HG02642 (cell line): ENCODE measurements around the gene CCNJL.
A peak's percentile ranks its signal among the peaks of the same experiment; 100 is the strongest.

ENCODE experiments used
- ATAC-seq: cut with Tn5 transposase; IDR thresholded peaks from one replicate; pipeline ENCODE4 v1.9.1; 2021; ENCODE audit warnings: mild to moderate bottlenecking; ENCODE audit not compliant: unreplicated experiment, poor library complexity

Gene CCNJL

GRCh38 chr5:160235731-160236130 is 76.6 kb downstream of the CCNJL start:
- no peak for ATAC-seq

- no peak for ATAC-seq
Measured at GRCh38 chr5:160233215-160233614, 79.1 kb downstream of the CCNJL start.

GRCh38 chr5:160231783-160232342 is 80.5 kb downstream of the CCNJL start:
- ATAC-seq, result peak; percentile 42

- ATAC-seq, result peak; percentile 59
Measured at GRCh38 chr5:160230686-160231527, 81.5 kb downstream of the CCNJL start.

- no peak for ATAC-seq
Measured at GRCh38 chr5:160229190-160229742, 83.1 kb downstream of the CCNJL start, which contains the start of gene FABP6. Gene FABP6, plus strand, starts transcription at chr5:160229506. Its CDS starts 52 bp downstream, at chr5:160229558.

GRCh38 chr5:160227012-160227411 is 85.4 kb downstream of the CCNJL start:
- ATAC-seq, result no peak

GRCh38 chr5:160221082-160221481 is 91.3 kb downstream of the CCNJL start:
- peak; percentile 77 for ATAC-seq

GRCh38 chr5:160219356-160219755 is 93.0 kb downstream of the CCNJL start:
- ATAC-seq, result no peak

- ATAC-seq, result peak; percentile 47
Measured at GRCh38 chr5:160213537-160213936, 98.8 kb downstream of the CCNJL start.

GRCh38 chr5:160211352-160211751 is 101.0 kb downstream of the CCNJL start:
- no peak for ATAC-seq

GRCh38 chr5:160210606-160211005 is 101.8 kb downstream of the CCNJL start:
- ATAC-seq, result no peak

GRCh38 chr5:160209917-160210316 is 102.4 kb downstream of the CCNJL start:
- ATAC-seq, result no peak

- no peak for ATAC-seq
Measured at GRCh38 chr5:160207061-160207460, 105.3 kb downstream of the CCNJL start.
